Hepatocyte (in vitro differentiated cells): ENCODE measurements around the gene SNX19. TPM values are rescaled to one million over a fixed set of nuclear protein-coding genes. Genes with fewer than 3 reads are reported as not detected.

Experiments
- DNase-seq: peaks from one replicate; pipeline ENCODE4 v3.0.0-alpha.2; 2016; ENCODE audit warnings: low spot score
- H2AFZ ChIP-seq: fragments of 200-600 bp; sonication (generic); 2 replicates; pipeline ENCODE4 v1.6.0; 2016; ENCODE audit warnings: antibody characterized with exemption, mild to moderate bottlenecking
- H3K27ac ChIP-seq: fragments of 200-600 bp; sonication (generic); 2 replicates; pipeline ENCODE4 v1.5.1; 2016; ENCODE audit warnings: mild to moderate bottlenecking
- H3K27me3 ChIP-seq: fragments of 200-600 bp; sonication (generic); 2 replicates; pipeline ENCODE4 v1.6.1; 2016
- H3K36me3 ChIP-seq: fragments of 200-600 bp; sonication (generic); replicated peaks from 2 replicates; pipeline ENCODE4 v1.5.1; 2016; ENCODE audit warnings: low read depth; ENCODE audit not compliant: insufficient read depth
- H3K4me1 ChIP-seq: fragments of 200-600 bp; sonication (generic); 2 replicates; pipeline ENCODE4 v1.5.1; 2016; ENCODE audit warnings: mild to moderate bottlenecking, moderate library complexity; ENCODE audit not compliant: insufficient read depth
- H3K4me2 ChIP-seq: fragments of 200-600 bp; sonication (generic); 2 replicates; pipeline ENCODE4 v1.6.0; 2016
- H3K4me3 ChIP-seq: fragments of 200-600 bp; sonication (generic); 2 replicates; pipeline ENCODE4 v1.5.1; 2016; ENCODE audit warnings: mild to moderate bottlenecking
- H3K79me2 ChIP-seq: fragments of 200-600 bp; sonication (generic); 2 replicates; pipeline ENCODE4 v1.6.0; 2017; ENCODE audit warnings: mild to moderate bottlenecking
- H3K9me2 ChIP-seq: fragments of 200-600 bp; sonication (generic); replicated peaks from 2 replicates; pipeline ENCODE4 v1.6.0; 2017; ENCODE audit warnings: mild to moderate bottlenecking; ENCODE audit not compliant: insufficient read depth
- H3K9me3 ChIP-seq: fragments of 200-600 bp; sonication (generic); 2 replicates; pipeline ENCODE4 v1.5.1; 2016; ENCODE audit warnings: low read depth, mild to moderate bottlenecking
- H4K20me1 ChIP-seq: fragments of 200-600 bp; sonication (generic); 2 replicates; pipeline ENCODE4 v1.6.0; 2016; ENCODE audit warnings: mild to moderate bottlenecking; ENCODE audit not compliant: insufficient read depth, poor library complexity, severe bottlenecking
- EZH2 ChIP-seq: fragments of 200-600 bp; sonication (generic); IDR thresholded peaks from 2 replicates; pipeline ENCODE4 v1.6.1; 2016; ENCODE audit warnings: antibody characterized with exemption, mild to moderate bottlenecking, borderline replicate concordance
- EZH2phosphoT487 ChIP-seq: fragments of 200-600 bp; sonication (generic); IDR thresholded peaks from one replicate; pipeline ENCODE4 v1.6.1; 2018; ENCODE audit warnings: antibody characterized with exemption, mild to moderate bottlenecking, low read depth, moderate library complexity; ENCODE audit not compliant: unreplicated experiment, severe bottlenecking
- WGBS: methylation state at CpG from one replicate; pipeline ENCODE4 v1.1.6; 2016; ENCODE audit warnings: low lambda C conversion rate; ENCODE audit errors: missing lambda C conversion rate; 5-methylcytosine and 5-hydroxymethylcytosine counted together
- polyA plus RNA-seq: library from polyadenylated mRNA; unstranded; fragments of >200 nt; fragmentation: Nextera tagmentation; extraction: Ambion mirVana; gene quantifications from 2 replicates; pipeline ENCODE4 v1.2.1, GENCODE V29; 2016
- total RNA-seq: library from RNA; depleted of rRNA; stranded (reverse); fragments of >200 nt; gene quantifications from 2 replicates; pipeline ENCODE4 v1.2.3, GENCODE V29; 2014
- TF ChIP-seq, protein P1 (sequence below): fragments of 200-600 bp; sonication (generic); IDR thresholded peaks from 2 replicates; pipeline ENCODE4 v1.5.1; 2016; ENCODE audit warnings: antibody characterized with exemption, mild to moderate bottlenecking; ENCODE audit not compliant: poor library complexity

SNX19 gene
- total and polyA plus RNA-seq, 2 experiments from 2014 or later, result 40.6 to 64.3 TPM

DNA sequence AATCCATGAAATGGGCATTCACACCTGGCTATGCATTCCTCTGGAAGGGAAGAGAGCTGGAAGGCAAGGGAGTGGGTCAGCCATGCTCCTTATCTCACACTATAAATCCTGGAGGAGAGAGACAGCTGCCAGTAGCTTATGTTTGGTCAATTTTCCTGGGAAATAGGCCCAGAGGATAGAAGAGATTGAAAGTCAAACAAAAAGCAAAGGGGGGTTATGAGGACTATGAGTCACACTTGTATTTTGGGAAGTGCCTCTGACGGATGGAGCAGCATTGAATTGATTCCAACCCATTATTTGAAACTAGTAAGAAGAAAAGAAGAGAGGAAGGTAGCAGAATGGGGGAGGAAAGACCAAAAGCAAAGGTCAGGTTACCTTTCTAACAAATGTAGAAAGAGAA is 25.0 kb downstream of the SNX19 start:
- no peaks in the 10 kb centered on the region for H4K20me1 ChIP-seq
- H3K4me3 ChIP-seq, result no peak overlapping the region
- WGBS, result 88% methylated on average over 1 of the region's 1 CpG
- H3K9me2 ChIP-seq, result no peaks in the 10 kb centered on the region
- no peaks in the 10 kb centered on the region for H3K79me2 ChIP-seq
- no peaks in the 10 kb centered on the region for H3K27me3 ChIP-seq
- DNase-seq, result no peak
- TF ChIP-seq EZH2phosphoT487, result no peak
- TF ChIP-seq, protein P1, sequence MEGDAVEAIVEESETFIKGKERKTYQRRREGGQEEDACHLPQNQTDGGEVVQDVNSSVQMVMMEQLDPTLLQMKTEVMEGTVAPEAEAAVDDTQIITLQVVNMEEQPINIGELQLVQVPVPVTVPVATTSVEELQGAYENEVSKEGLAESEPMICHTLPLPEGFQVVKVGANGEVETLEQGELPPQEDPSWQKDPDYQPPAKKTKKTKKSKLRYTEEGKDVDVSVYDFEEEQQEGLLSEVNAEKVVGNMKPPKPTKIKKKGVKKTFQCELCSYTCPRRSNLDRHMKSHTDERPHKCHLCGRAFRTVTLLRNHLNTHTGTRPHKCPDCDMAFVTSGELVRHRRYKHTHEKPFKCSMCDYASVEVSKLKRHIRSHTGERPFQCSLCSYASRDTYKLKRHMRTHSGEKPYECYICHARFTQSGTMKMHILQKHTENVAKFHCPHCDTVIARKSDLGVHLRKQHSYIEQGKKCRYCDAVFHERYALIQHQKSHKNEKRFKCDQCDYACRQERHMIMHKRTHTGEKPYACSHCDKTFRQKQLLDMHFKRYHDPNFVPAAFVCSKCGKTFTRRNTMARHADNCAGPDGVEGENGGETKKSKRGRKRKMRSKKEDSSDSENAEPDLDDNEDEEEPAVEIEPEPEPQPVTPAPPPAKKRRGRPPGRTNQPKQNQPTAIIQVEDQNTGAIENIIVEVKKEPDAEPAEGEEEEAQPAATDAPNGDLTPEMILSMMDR, result no peak
- TF ChIP-seq EZH2, result no peak
- H3K4me2 ChIP-seq, result no peak overlapping the region
- H3K27ac ChIP-seq, result no peak overlapping the region
- H2AFZ ChIP-seq, result no peak overlapping the region
- H3K9me3 ChIP-seq, result no peaks in the 10 kb centered on the region
- H3K36me3 ChIP-seq, result no peaks in the 10 kb centered on the region
- H3K4me1 ChIP-seq, result no peaks in the 10 kb centered on the region

DNA sequence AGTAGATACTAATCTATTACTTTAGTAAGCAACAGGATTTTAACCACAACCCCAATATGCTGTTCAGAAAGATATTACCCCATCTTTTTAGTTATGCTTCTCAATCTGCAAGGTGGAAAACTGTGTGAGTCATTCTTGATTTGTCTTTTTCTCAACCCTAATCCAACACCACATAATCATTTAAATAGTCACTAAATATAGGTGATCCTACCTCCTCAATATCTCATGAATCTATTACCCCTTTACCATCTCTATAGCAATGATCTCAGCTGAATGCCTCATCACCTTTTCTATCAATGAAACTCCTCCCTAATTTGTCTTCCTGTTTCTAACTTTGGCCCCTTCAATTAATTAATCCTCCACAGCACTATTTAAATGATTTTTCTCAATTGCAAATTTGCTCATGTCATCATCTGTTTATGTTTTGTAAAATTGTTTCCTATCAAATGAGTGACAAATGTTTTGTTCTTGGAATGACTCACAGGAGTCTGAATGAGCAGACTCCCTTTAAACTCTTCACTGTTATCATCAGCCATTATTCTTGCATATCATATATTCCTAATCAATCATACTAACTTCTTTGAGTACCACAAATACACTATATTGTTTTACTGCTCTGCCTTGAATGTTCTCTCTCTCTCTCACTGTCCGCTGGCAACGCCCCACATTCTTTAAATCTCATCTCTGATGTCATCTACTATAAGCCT is 26.1 kb downstream of the SNX19 start:
- Histone ChIP-seq H3K4me2 (no peak overlapping the region), H3K9me3 (no peaks in the 10 kb centered on the region), H3K4me1 (no peaks in the 10 kb centered on the region), H4K20me1 (no peaks in the 10 kb centered on the region), H2AFZ (no peak overlapping the region), H3K27me3 (no peaks in the 10 kb centered on the region), H3K79me2 (no peaks in the 10 kb centered on the region), H3K4me3 (no peak overlapping the region), H3K36me3 (no peaks in the 10 kb centered on the region), H3K27ac (no peak overlapping the region), H3K9me2 (no peaks in the 10 kb centered on the region)
- 45% methylated on average over 2 of the region's 2 CpGs for WGBS
- TF ChIP-seq, protein P1, result no peak
- TF ChIP-seq EZH2phosphoT487 (no peak), EZH2 (no peak)
- no peak for DNase-seq

- DNase-seq, result no peak
- Histone ChIP-seq H3K9me2 (no peaks in the 10 kb centered on the region), H3K79me2 (no peaks in the 10 kb centered on the region), H3K4me2 (no peak overlapping the region), H3K27ac (no peak overlapping the region), H3K9me3 (no peaks in the 10 kb centered on the region), H3K4me1 (no peaks in the 10 kb centered on the region), H4K20me1 (no peaks in the 10 kb centered on the region), H3K4me3 (no peak overlapping the region), H2AFZ (no peak overlapping the region), H3K27me3 (no peaks in the 10 kb centered on the region), H3K36me3 (no peaks in the 10 kb centered on the region)
- WGBS, result 95% methylated on average over 3 of the region's 3 CpGs
- TF ChIP-seq EZH2 (no peak), EZH2phosphoT487 (no peak)
- TF ChIP-seq, protein P1, result no peak
Observed at GRCh38 chr11:130888790-130889189, 27.5 kb downstream of the SNX19 start.
